BLaER1 treated with 17β-estradiol and CSF1 and Interleukin-3, amounts not matched to agents 10 nM and 100 nM (cell line): ENCODE measurements around the gene SPAG4.

Experiments
- H3K27ac ChIP-seq, 11 experiments: shearing (Covaris generic); formaldehyde crosslinking; 2 replicates each; pipeline ENCODE4 v1.8.1; 2022
- H3K27me3 ChIP-seq, 11 experiments: shearing (Covaris generic); formaldehyde crosslinking; 2 replicates each; pipeline ENCODE4 v1.8.1; 2022
- H3K36me3 ChIP-seq, 11 experiments: shearing (Covaris generic); formaldehyde crosslinking; 2 replicates each; pipeline ENCODE4 v1.8.1; 2022
- H3K4me1 ChIP-seq, 10 experiments: shearing (Covaris generic); formaldehyde crosslinking; 2 replicates each; pipeline ENCODE4 v1.8.1; 2022
- H3K4me2 ChIP-seq, 11 experiments: shearing (Covaris generic); formaldehyde crosslinking; 2 replicates each; pipeline ENCODE4 v1.8.1; 2022
- H3K4me3 ChIP-seq, 10 experiments: shearing (Covaris generic); formaldehyde crosslinking; 2 replicates each; pipeline ENCODE4 v1.8.1; 2022
- H3K9ac ChIP-seq, 11 experiments: shearing (Covaris generic); formaldehyde crosslinking; 2 replicates each; pipeline ENCODE4 v1.8.1; 2022
- H3K9me3 ChIP-seq, 11 experiments: shearing (Covaris generic); formaldehyde crosslinking; replicated peaks in 1 of 11; 2 replicates each; pipeline ENCODE4 v1.8.1; 2022
- H4K20me1 ChIP-seq, 11 experiments: shearing (Covaris generic); formaldehyde crosslinking; 2 replicates each; pipeline ENCODE4 v1.8.1; 2022
- Cebpa-rat ChIP-seq, 11 experiments: shearing (Covaris generic); IDR thresholded peaks; 2 replicates each; pipeline ENCODE4 v1.8.1; 2022

SPAG4 gene

GRCh38 chr20:35626386-35627001, 10.9 kb downstream of the SPAG4 start:
- Histone ChIP-seq H4K20me1 (peaks cover 0 to 19% (median 6%) of the 10 kb centered on the region in 11 experiments; a peak in 6 of 22 replicates), H3K4me3 (no peak overlapping the region), H3K9me3 (no peaks in the 10 kb centered on the region), H3K36me3 (peaks cover 70 to 84% (median 82%) of the 10 kb centered on the region in 11 experiments), H3K4me1 (no peaks in the 10 kb centered on the region), H3K9ac (no peak overlapping the region), H3K4me2 (no peak overlapping the region), H3K27me3 (no peaks in the 10 kb centered on the region), H3K27ac (no peak overlapping the region)
- no peak for TF ChIP-seq Cebpa-rat (IDR thresholded peaks at IDR 0.05)

GRCh38 chr20:35627121-35627520, 11.5 kb downstream of the SPAG4 start:
- Histone ChIP-seq H3K4me1 (no peaks in the 10 kb centered on the region), H3K36me3 (peaks cover 73 to 84% (median 82%) of the 10 kb centered on the region in 11 experiments), H3K4me2 (no peak overlapping the region), H4K20me1 (peaks cover 0 to 26% (median 9%) of the 10 kb centered on the region in 11 experiments; a peak in 13 of 22 replicates), H3K9ac (no peak overlapping the region), H3K4me3 (no peak overlapping the region), H3K27me3 (no peaks in the 10 kb centered on the region), H3K9me3 (no peaks in the 10 kb centered on the region), H3K27ac (no peak overlapping the region)
- TF ChIP-seq Cebpa-rat (IDR thresholded peaks at IDR 0.05) = no peak

GRCh38 chr20:35629427-35630145, 14.0 kb downstream of the SPAG4 start:
- H3K4me3 ChIP-seq = no peak overlapping the region
- H3K27ac ChIP-seq = no peak overlapping the region
- H3K4me1 ChIP-seq = no peaks in the 10 kb centered on the region
- H4K20me1 ChIP-seq = peaks cover 5 to 44% (median 27%) of the 10 kb centered on the region in 11 experiments; a peak in 20 of 22 replicates
- H3K27me3 ChIP-seq = no peaks in the 10 kb centered on the region
- H3K4me2 ChIP-seq = no peak overlapping the region
- no peak overlapping the region for H3K9ac ChIP-seq
- no peak for TF ChIP-seq Cebpa-rat (IDR thresholded peaks at IDR 0.05)
- peaks cover 80 to 91% (median 89%) of the 10 kb centered on the region in 11 experiments for H3K36me3 ChIP-seq
- no peaks in the 10 kb centered on the region for H3K9me3 ChIP-seq

- H3K9ac ChIP-seq = no peak overlapping the region
- H3K27me3 ChIP-seq = no peaks in the 10 kb centered on the region
- peaks cover 70 to 86% (median 79%) of the 10 kb centered on the region in 11 experiments for H3K36me3 ChIP-seq
- no peak overlapping the region for H3K4me3 ChIP-seq
- H3K27ac ChIP-seq = no peak overlapping the region
- H4K20me1 ChIP-seq = peaks cover 16 to 54% (median 38%) of the 10 kb centered on the region in 11 experiments; a peak in 20 of 22 replicates
- no peaks in the 10 kb centered on the region for H3K4me1 ChIP-seq
- TF ChIP-seq Cebpa-rat (IDR thresholded peaks at IDR 0.05) = no peak
- no peaks in the 10 kb centered on the region for H3K9me3 ChIP-seq
- H3K4me2 ChIP-seq = no peak overlapping the region
Measured at GRCh38 chr20:35630636-35631035, 15.0 kb downstream of the SPAG4 start.

GRCh38 chr20:35632539-35633115, 17.0 kb downstream of the SPAG4 start:
- Histone ChIP-seq H3K9ac (no peak overlapping the region), H3K27ac (no peak overlapping the region), H3K4me1 (no peaks in the 10 kb centered on the region), H4K20me1 (peaks cover 24 to 66% (median 58%) of the 10 kb centered on the region in 11 experiments; a peak in 20 of 22 replicates), H3K27me3 (no peaks in the 10 kb centered on the region), H3K9me3 (no peaks in the 10 kb centered on the region), H3K4me2 (no peak overlapping the region), H3K4me3 (no peak overlapping the region), H3K36me3 (peaks cover 51 to 72% (median 59%) of the 10 kb centered on the region in 11 experiments)
- no peak for TF ChIP-seq Cebpa-rat (IDR thresholded peaks at IDR 0.05)

- no peaks in the 10 kb centered on the region for H3K27me3 ChIP-seq
- H3K9ac ChIP-seq = no peak overlapping the region
- H3K27ac ChIP-seq = no peak overlapping the region
- H3K36me3 ChIP-seq = peaks cover 23 to 43% (median 30%) of the 10 kb centered on the region in 11 experiments
- no peak for TF ChIP-seq Cebpa-rat (IDR thresholded peaks at IDR 0.05)
- H3K4me2 ChIP-seq = no peak overlapping the region
- H3K4me1 ChIP-seq = no peaks in the 10 kb centered on the region
- peaks cover 25 to 95% (median 78%) of the 10 kb centered on the region in 11 experiments; a peak in 20 of 22 replicates for H4K20me1 ChIP-seq
- H3K4me3 ChIP-seq = no peak overlapping the region
- H3K9me3 ChIP-seq = no peaks in the 10 kb centered on the region
Measured at GRCh38 chr20:35635652-35636051, 20.0 kb downstream of the SPAG4 start.

GRCh38 chr20:35636095-35636494, 20.5 kb downstream of the SPAG4 start:
- no peak for TF ChIP-seq Cebpa-rat (IDR thresholded peaks at IDR 0.05)
- Histone ChIP-seq H3K4me2 (no peak overlapping the region), H3K9ac (no peak overlapping the region), H3K27me3 (no peaks in the 10 kb centered on the region), H3K9me3 (no peaks in the 10 kb centered on the region), H3K4me3 (no peak overlapping the region), H3K4me1 (no peaks in the 10 kb centered on the region), H3K36me3 (peaks cover 18 to 38% (median 25%) of the 10 kb centered on the region in 11 experiments), H3K27ac (no peak overlapping the region), H4K20me1 (peaks cover 25 to 96% (median 81%) of the 10 kb centered on the region in 11 experiments; a peak in 20 of 22 replicates)

GRCh38 chr20:35637276-35637675, 21.6 kb downstream of the SPAG4 start:
- Histone ChIP-seq H3K27me3 (no peaks in the 10 kb centered on the region), H4K20me1 (peaks cover 35 to 96% (median 86%) of the 10 kb centered on the region in 11 experiments; a peak in 19 of 22 replicates), H3K4me3 (no peak overlapping the region), H3K4me2 (no peak overlapping the region), H3K27ac (no peak overlapping the region), H3K9ac (no peak overlapping the region), H3K9me3 (no peaks in the 10 kb centered on the region), H3K4me1 (peaks cover 0 to 7% (median 0%) of the 10 kb centered on the region in 10 experiments; a peak in 4 of 20 replicates), H3K36me3 (peaks cover 7 to 34% (median 17%) of the 10 kb centered on the region in 11 experiments; a peak in 21 of 22 replicates)
- TF ChIP-seq Cebpa-rat (IDR thresholded peaks at IDR 0.05) = no peak

GRCh38 chr20:35638751-35639150, 23.1 kb downstream of the SPAG4 start:
- no peak for TF ChIP-seq Cebpa-rat (IDR thresholded peaks at IDR 0.05)
- Histone ChIP-seq H3K9me3 (no peaks in the 10 kb centered on the region), H3K9ac (no peak overlapping the region), H3K4me2 (no peak overlapping the region), H4K20me1 (peaks cover 43 to 96% (median 90%) of the 10 kb centered on the region in 11 experiments; a peak in 20 of 22 replicates), H3K4me1 (peaks cover 0 to 8% (median 0%) of the 10 kb centered on the region in 10 experiments; a peak in 5 of 20 replicates), H3K4me3 (no peak overlapping the region), H3K27ac (no peak overlapping the region), H3K36me3 (peaks cover 0 to 21% (median 10%) of the 10 kb centered on the region in 11 experiments; a peak in 11 of 22 replicates), H3K27me3 (no peaks in the 10 kb centered on the region)
